GM19351 (cell line): ENCODE data around the gene SMIM21.
A peak's percentile ranks its signal among the peaks of the same experiment; 100 is the strongest.

ENCODE experiments used
- ATAC-seq: cut with Tn5 transposase; IDR thresholded peaks from one replicate; pipeline ENCODE4 v1.9.1; 2021; ENCODE audit warnings: mild to moderate bottlenecking, moderate library complexity; ENCODE audit not compliant: unreplicated experiment

The SMIM21 gene

GRCh38 chr18:75428490-75428889 lies 987 bp upstream of the SMIM21 start:
- no peak for ATAC-seq

- peak; percentile 48 for ATAC-seq
Measured at GRCh38 chr18:75422341-75422910, 5.1 kb downstream of the SMIM21 start.

GRCh38 chr18:75421656-75422055 lies 5.8 kb downstream of the SMIM21 start:
- no peak for ATAC-seq

GRCh38 chr18:75418293-75419005 lies 9.1 kb downstream of the SMIM21 start:
- no peak for ATAC-seq

GRCh38 chr18:75410611-75411010 lies 16.9 kb downstream of the SMIM21 start:
- no peak for ATAC-seq

- no peak for ATAC-seq
Measured at GRCh38 chr18:75409806-75410205, 17.7 kb downstream of the SMIM21 start.

GRCh38 chr18:75408554-75409506 lies 18.7 kb downstream of the SMIM21 start:
- ATAC-seq: no peak

GRCh38 chr18:75407468-75408437 lies 19.8 kb downstream of the SMIM21 start:
- no peak for ATAC-seq

GRCh38 chr18:75406491-75407445 lies 20.7 kb downstream of the SMIM21 start:
- ATAC-seq: no peak

- no peak for ATAC-seq
Measured at GRCh38 chr18:75405351-75405750, 22.2 kb downstream of the SMIM21 start.

GRCh38 chr18:75400366-75400765 lies 27.1 kb downstream of the SMIM21 start:
- no peak for ATAC-seq

- no peak for ATAC-seq
Measured at GRCh38 chr18:75395137-75395536, 32.4 kb downstream of the SMIM21 start.

GRCh38 chr18:75393721-75394120 lies 33.8 kb downstream of the SMIM21 start:
- ATAC-seq: no peak

- no peak for ATAC-seq
Measured at GRCh38 chr18:75392226-75392578, 35.3 kb downstream of the SMIM21 start.

GRCh38 chr18:75391279-75392225 lies 36.0 kb downstream of the SMIM21 start:
- ATAC-seq: no peak

GRCh38 chr18:75390854-75391253 lies 36.6 kb downstream of the SMIM21 start:
- no peak for ATAC-seq

- no peak for ATAC-seq
Measured at GRCh38 chr18:75384144-75384543, 43.4 kb downstream of the SMIM21 start.
